Measurements from ENCODE around the gene PLIN4. TPM values are rescaled to one million over a fixed set of nuclear protein-coding genes. Genes with fewer than 3 reads are reported as not detected.

PLIN4 gene
- total RNA-seq, 1 donor from 2014 or later: 4.1 TPM

DNA sequence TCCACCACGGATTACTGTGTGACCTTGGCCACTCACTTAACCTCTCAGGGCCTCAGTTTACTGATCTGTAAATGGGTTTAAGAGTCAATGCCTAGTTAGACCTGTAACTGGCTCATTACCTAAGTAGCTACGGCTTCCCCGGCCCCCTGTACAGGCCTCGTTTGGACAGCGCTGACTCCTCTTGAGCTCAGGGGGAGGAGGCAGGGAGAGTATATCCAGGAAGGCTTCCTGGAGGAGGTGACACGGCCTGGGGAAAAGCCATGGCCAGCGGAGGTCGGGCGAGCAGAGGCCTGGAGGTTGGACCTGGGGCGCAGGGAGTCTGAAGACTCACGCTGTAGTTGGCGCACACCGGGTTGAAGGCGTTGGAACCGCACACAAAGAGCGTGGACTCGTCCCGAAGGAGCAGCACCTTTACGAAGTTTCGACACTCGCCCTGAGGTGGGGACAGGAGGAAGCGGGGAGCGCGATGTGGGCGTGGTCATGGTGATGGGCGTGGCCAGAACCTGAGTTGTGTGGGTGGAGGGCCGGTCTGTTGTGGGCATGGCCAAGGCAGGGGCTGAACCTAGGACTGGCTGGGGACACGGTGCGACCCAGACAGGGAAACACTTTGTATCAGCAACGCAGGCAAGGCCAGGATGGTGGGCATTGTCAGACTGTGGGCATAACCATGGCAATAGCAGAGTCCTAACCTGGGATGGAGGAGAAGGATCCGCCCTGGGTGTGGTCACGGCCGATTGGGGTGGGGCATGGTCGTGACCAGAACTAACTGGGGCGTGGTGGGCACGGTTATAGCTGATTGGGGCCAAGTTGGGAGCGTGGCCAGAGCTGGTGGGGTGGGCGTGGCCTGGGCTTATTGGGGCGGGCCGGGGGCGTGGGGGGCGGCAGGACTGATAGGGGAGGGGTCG, 37.6 kb upstream of the PLIN4 start:
- Histone ChIP-seq H3K9me3 (no peaks in the 10 kb centered on the region), H3K27me3 (no peaks in the 10 kb centered on the region), H3K27ac (no peak overlapping the region), H3K4me3 (no peak overlapping the region), H3K4me1 (peaks cover 6% of the 10 kb centered on the region), H3K36me3 (peaks cover 6% of the 10 kb centered on the region)
- TF ChIP-seq CTCF (IDR thresholded peaks at IDR 0.05): no peak
- DNase-seq (no peak), ATAC-seq (peak; percentile 11)
- intact Hi-C loops (cut with DNase I): no loop called here

GRCh38 chr19:4554717-4555116, 36.4 kb upstream of the PLIN4 start:
- H3K4me3 ChIP-seq: no peak overlapping the region
- H3K4me1 ChIP-seq: peaks cover under 1% of the 10 kb centered on the region
- DNase-seq (no peak), ATAC-seq (no peak)
- intact Hi-C loops (cut with DNase I): no loop called here
- H3K27ac ChIP-seq: no peak overlapping the region
- TF ChIP-seq CTCF (IDR thresholded peaks at IDR 0.05): no peak
- peaks cover 6% of the 10 kb centered on the region for H3K36me3 ChIP-seq
- no peaks in the 10 kb centered on the region for H3K27me3 ChIP-seq
- H3K9me3 ChIP-seq: no peaks in the 10 kb centered on the region

DNA sequence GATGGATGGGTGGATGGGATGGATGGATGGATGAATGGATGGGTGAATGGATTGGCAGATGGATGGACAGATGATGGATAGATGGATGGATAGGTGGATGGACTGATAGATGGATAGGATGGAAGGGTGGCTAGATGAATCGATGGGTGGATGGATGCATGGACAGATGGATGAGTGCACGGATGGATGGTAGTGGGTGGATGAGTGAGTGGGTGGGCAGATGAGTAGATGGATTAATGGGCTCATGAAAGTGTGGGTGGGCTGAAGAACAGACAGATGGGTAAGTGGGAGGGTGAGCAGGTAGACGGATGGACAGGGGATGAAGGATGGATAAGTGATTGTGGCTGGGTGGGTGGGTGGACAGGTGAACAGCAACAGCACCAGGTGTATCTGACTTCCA, 35.5 kb upstream of the PLIN4 start:
- H3K27ac ChIP-seq: no peak overlapping the region
- H3K4me3 ChIP-seq: no peak overlapping the region
- peaks cover 6% of the 10 kb centered on the region for H3K36me3 ChIP-seq
- intact Hi-C loops (cut with DNase I): no loop called here
- H3K4me1 ChIP-seq: no peaks in the 10 kb centered on the region
- H3K9me3 ChIP-seq: no peaks in the 10 kb centered on the region
- no peaks in the 10 kb centered on the region for H3K27me3 ChIP-seq
- no peak for DNase-seq
- TF ChIP-seq CTCF (IDR thresholded peaks at IDR 0.05): no peak
- ATAC-seq: no peak

DNA sequence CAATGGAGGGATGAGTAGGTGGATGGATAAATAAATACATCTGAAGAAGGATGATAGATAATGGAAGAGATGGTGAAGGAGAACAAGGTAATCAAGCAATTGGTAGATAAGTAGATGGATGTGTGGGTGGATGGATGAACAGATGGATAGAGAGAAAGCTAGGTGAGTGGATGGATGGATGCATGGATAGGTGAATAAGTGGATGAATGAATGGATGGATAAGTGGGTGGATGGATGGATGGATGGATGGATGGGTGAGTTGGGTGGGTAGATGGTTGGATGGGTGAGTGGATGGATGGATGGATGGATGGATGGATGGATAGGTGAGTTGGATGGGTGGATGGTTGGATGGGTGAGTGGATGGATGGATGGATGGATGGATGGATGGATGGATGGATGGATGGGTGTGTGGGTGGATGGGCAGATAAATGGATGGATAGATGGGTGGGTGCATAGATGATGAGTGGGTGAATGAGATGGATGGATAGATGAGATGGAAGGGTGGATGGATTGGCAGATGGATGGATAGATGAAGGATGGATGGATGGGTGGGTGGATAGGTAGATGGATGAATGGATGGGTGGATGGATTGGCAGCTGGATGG, 34.9 kb upstream of the PLIN4 start:
- DNase-seq (no peak), ATAC-seq (no peak)
- H3K27ac ChIP-seq: no peak overlapping the region
- H3K9me3 ChIP-seq: no peaks in the 10 kb centered on the region
- peaks cover 6% of the 10 kb centered on the region for H3K36me3 ChIP-seq
- no peaks in the 10 kb centered on the region for H3K27me3 ChIP-seq
- intact Hi-C loops (cut with DNase I): no loop called here
- H3K4me3 ChIP-seq: no peak overlapping the region
- TF ChIP-seq CTCF (IDR thresholded peaks at IDR 0.05): no peak
- no peaks in the 10 kb centered on the region for H3K4me1 ChIP-seq

- ATAC-seq: no peak
- TF ChIP-seq CTCF (IDR thresholded peaks at IDR 0.05): no peak
These were observed 34.2 kb upstream of the PLIN4 start for GRCh38 chr19:4552525-4552819.

More at GRCh38 chr19:4552525-4552819, 34.2 kb upstream of the PLIN4 start:
- H3K27me3 ChIP-seq: no peaks in the 10 kb centered on the region
- H3K27ac ChIP-seq: no peak overlapping the region
- peaks cover 6% of the 10 kb centered on the region for H3K36me3 ChIP-seq
- H3K9me3 ChIP-seq: no peaks in the 10 kb centered on the region
- no peak for DNase-seq
- intact Hi-C loops (cut with DNase I): no loop called here
- no peak overlapping the region for H3K4me3 ChIP-seq
- H3K4me1 ChIP-seq: no peaks in the 10 kb centered on the region
